T47D (cell line): ENCODE results near the gene ZNF236.

ENCODE experiments used
- DNase-seq, 2 experiments: peaks; one replicate each; pipeline versions ENCODE4 v3.0.0 to v3.0.0-alpha.2; 2011 to 2012; ENCODE audit warnings: low read depth in 1 of 2, low spot score in 1 of 2
- JUND ChIP-seq: IDR thresholded peaks from 2 replicates; pipeline ENCODE4 v1.6.1; 2012; ENCODE audit warnings: low read depth
- in situ Hi-C: cut with HindIII; loops from 2 replicates; pipeline ENCODE4 v1.10.0; 2016; ENCODE audit warnings: low sequenced_read_pairs, low pct_unique_long_range_greater_than_20kb

ZNF236 gene

GRCh38 chr18:76881744-76882143, 59.4 kb downstream of the ZNF236 start:
- no peak for TF ChIP-seq JUND
- DNase-seq, result no peak
- in situ Hi-C loops, result no loop called here

GRCh38 chr18:76882146-76882545, 59.8 kb downstream of the ZNF236 start:
- DNase-seq, result no peak
- no peak for TF ChIP-seq JUND
- in situ Hi-C loops, result no loop called here

GRCh38 chr18:76885001-76885400, 62.6 kb downstream of the ZNF236 start:
- in situ Hi-C loops, result no loop called here
- no peak for TF ChIP-seq JUND
- DNase-seq, result no peak

- TF ChIP-seq JUND, result no peak
- in situ Hi-C loops, result no loop called here
- DNase-seq, result no peak
Observed at GRCh38 chr18:76886112-76886511, 63.8 kb downstream of the ZNF236 start.

GRCh38 chr18:76889091-76889699, 66.8 kb downstream of the ZNF236 start:
- in situ Hi-C loops, result no loop called here
- no peak for DNase-seq
- TF ChIP-seq JUND, result no peak

- DNase-seq, result no peak
- in situ Hi-C loops, result no loop called here
Observed at GRCh38 chr18:76892832-76893231, 70.5 kb downstream of the ZNF236 start.

GRCh38 chr18:76894566-76895346, 72.4 kb downstream of the ZNF236 start:
- no peak for DNase-seq
- TF ChIP-seq JUND, result no peak
- in situ Hi-C loops, result no loop called here

More at GRCh38 chr18:76892832-76893231, 70.5 kb downstream of the ZNF236 start:
- no peak for TF ChIP-seq JUND

- DNase-seq, result no peak
- in situ Hi-C loops, result no loop called here
- no peak for TF ChIP-seq JUND
Observed at GRCh38 chr18:76895498-76895897, 73.1 kb downstream of the ZNF236 start.

GRCh38 chr18:76896677-76897076, 74.3 kb downstream of the ZNF236 start:
- DNase-seq, result no peak
- TF ChIP-seq JUND, result no peak
- in situ Hi-C loops, result no loop called here

GRCh38 chr18:76897257-76897656, 74.9 kb downstream of the ZNF236 start:
- in situ Hi-C loops, result no loop called here
- DNase-seq, result no peak
- no peak for TF ChIP-seq JUND

- no peak for DNase-seq
- in situ Hi-C loops, result no loop called here
- TF ChIP-seq JUND, result no peak
Observed at GRCh38 chr18:76903386-76903785, 81.0 kb downstream of the ZNF236 start.

GRCh38 chr18:76905821-76906220, 83.5 kb downstream of the ZNF236 start:
- in situ Hi-C loops, result no loop called here
- TF ChIP-seq JUND, result no peak
- DNase-seq, result no peak

GRCh38 chr18:76908277-76908676, 85.9 kb downstream of the ZNF236 start:
- no peak for DNase-seq
- in situ Hi-C loops, result no loop called here
- no peak for TF ChIP-seq JUND
